HG02870 (cell line): ENCODE data around the gene PMIS2.
"Not testable (repeated sequence)": the region's sequence is repeated elsewhere in the genome, so short reads cannot be mapped to it uniquely, and the experiment has no call there.

ENCODE experiments used
- ATAC-seq: cut with Tn5 transposase; IDR thresholded peaks from one replicate; pipeline ENCODE4 v1.9.1; 2021; ENCODE audit warnings: mild to moderate bottlenecking, moderate library complexity; ENCODE audit not compliant: unreplicated experiment

The PMIS2 gene

DNA sequence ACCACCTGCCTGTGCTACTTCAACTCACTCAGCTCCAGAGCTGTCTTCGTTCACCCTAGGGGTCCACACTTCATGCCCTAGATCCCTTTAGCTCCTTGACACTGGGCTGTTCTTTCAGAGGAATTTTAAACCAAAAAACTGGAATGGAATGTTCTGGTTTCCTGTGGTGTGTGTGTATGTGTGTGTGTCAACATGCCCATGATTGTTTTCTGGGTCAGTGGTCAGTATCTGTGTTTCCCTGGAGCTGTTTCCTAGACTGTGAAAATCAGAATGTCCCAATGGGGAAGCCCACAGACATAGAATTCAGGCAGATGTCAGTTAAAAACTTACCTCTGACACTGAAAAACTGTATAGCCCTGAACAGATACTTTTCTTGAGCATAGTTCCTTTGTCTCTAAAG, 1.3 kb downstream of the PMIS2 start:
- no peak for ATAC-seq

DNA sequence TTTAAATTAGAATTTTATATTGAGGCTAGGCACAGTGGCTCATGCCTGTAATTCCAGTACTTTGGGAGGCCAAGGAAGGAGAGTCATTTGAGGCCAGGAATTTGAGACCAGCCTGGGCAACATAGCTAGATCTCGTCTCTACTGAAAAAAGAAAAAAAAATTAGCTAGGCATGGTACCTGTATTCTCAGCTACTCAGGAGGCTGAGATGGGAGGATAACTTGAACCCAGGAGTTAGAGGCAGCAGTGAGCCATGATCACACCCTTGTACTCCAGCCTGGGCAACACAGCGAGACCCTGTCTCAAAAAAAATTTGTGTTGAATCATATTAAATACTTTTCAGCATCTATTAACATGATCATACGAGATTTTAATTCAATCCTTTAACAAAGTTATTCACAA, 4.9 kb downstream of the PMIS2 start:
- ATAC-seq: no peak

DNA sequence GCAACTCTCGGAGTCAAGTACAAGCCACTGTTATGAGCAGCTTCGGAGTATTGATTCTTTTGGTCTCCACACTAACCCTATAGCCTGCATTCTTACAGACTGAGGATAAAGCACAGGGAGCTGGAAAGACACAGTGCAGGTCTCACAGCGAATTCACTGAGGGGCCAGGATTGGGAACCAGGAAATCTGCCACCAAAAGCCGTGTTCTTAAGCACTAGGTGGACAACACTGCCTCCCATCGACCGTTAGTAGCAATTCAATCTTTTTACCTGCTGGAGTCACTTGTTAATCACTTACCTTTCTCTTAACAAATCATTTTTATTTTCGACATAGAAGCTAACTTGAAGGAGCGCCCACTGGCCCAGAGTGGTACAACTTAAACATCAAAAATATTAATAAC, 6.3 kb downstream of the PMIS2 start:
- no peak for ATAC-seq

- not testable (repeated sequence) for ATAC-seq
Observed at GRCh38 chr19:35595026-35595425, 9.1 kb downstream of the PMIS2 start.

DNA sequence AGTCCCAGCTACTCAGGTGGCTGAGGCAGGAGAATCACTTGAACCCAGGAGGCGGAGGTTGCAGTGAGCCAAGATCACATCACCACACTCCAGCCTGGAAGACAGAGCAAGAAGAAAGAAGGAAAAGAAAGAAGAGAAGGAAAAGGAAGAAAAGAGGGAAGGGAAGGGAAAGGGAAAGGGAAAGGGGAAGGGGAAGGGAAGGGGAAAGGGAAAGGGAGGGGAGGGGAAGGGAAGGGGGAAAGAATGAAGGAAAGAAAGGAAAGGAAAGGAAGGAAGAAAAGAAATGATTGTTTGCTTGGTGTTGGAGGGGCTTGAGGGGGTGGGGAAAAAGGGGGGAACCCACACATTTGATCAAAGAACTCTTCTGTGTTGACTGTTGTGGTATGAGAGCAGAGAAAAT, 10.0 kb downstream of the PMIS2 start:
- no peak for ATAC-seq

DNA sequence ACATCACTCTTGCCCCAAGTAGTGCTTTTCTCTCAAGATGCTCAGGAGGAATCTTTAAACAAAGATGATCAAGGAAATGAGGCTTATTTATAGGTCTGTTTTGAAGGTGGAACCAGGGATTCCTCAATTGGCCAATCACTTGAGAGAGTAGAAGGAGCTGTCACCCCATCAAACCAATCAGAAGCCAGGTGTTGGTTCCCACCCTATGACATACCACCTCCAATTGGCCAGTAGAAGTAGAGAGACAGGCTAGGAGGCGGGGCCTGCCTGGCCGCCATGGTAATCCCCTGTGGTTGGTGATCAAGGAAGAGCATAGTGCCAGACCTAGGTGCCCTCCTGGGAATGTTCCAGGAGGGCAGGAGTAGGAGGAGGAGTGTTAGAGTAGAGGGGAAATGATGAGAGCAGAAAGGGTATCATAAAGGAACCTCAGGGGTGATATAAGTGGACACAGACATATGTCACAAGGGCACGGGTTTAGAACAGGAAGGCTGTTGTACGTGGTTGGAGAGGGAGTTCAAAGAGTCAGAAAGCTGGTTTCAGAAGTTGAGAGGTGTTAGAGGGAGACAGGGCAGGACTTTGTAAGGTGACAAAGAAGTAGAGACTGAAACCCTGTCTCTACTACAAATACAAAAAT, 10.5 kb downstream of the PMIS2 start:
- ATAC-seq: no peak

- ATAC-seq: no peak
Observed at GRCh38 chr19:35601971-35602370, 16.0 kb downstream of the PMIS2 start.

DNA sequence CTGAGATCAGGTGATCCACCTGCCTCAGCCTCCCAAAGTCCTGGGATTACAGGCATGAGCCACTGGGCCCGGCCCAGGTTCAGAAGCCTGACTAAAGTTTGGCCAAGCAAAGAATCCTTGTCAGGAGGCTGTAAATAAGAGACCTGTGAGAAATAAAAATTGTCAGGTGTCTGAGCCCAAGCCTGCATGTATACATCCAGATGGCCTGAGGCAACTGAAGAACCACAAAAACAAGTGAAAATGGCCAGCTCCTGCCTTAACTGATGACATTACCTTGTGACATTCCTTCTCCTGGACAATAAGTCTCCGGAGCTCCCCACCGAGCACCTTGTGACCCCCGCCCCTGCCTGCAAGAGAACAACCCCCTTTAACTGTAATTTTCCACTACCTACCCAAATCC, 18.5 kb downstream of the PMIS2 start:
- ATAC-seq: not testable (repeated sequence)

GRCh38 chr19:35607170-35607569, 21.2 kb downstream of the PMIS2 start:
- not testable (repeated sequence) for ATAC-seq

GRCh38 chr19:35607661-35608060, 21.7 kb downstream of the PMIS2 start:
- ATAC-seq: no peak

- no peak for ATAC-seq
Observed at GRCh38 chr19:35608251-35608650, 22.3 kb downstream of the PMIS2 start.

DNA sequence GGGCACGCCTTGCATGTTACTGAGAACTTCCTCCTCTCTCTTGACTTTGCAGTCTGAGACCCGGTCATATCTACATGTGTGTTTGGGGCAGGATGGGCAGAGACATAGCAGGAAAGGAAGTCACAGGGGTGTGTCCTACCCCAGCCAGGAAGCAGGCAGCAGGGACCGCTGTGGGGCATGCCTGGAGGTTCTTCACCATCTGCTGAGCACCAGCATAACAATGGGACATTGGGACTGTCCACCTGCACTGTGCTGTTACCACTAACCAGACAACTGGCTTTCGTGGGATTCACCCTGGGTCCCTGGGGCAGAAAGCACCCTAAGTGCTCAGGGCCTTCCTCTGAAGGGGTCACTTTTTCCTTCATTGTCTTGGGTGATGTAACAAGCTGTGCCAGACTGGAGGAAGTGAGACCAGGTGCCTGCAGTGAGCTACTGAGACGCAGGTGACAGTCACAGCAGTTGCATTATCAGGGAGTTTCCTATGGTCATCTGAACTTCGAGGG, 23.9 kb downstream of the PMIS2 start:
- ATAC-seq: no peak

DNA sequence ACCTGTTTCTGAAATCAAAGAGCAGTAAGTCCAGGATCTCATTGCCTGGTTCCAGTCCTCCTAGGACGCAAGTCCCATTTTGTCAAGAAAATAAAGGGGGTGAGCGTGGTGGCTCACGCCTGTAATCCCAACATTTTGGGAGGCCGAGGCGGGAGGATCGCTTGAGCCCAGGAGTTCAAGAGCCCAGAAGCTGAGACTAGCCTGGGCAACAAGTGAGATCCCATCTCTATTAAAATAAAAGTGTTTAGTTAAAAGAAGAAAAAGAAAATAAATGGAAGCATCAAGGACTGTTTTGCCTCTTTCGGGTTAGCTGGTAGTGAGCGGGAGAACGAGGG, 26.2 kb downstream of the PMIS2 start:
- ATAC-seq: no peak

DNA sequence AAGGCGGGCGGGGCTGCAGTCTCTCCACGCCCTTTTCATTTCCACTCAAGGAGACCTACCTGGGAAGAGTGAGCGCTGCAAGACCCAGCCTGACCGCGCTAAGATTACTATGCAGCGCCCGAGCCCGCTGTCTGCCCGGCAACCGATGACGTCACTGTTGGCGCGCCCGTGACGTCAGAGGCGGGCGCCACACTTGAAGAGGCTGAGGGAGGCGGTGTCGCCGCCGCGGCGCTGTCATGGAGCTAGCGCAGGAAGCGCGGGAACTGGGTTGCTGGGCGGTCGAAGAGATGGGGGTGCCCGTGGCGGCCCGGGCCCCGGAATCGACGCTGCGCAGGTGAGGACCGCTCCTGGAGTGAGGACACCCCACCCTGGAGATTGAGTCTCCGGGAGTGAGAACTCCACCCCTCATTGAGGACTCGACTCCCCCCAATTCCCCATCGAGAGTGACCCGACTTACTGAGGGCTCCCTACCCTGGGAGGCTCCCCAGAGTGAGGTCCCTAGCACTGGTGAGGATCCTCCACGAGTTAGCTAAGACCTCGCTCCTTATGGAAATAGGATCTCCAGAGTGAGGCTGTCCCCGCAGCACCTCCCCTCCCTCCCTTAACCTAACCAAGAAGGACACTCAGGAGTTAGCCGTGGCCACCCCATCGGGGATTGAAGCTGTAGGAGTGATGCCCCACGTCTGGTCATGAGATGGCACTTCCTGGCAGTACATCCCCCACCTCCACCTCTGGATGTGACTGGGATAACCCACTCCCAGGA, 26.8 kb downstream of the PMIS2 start, which contains the start of gene HAUS5:
HAUS5 (plus strand) TSS at position 177 of the 763 bp plus-strand sequence; CDS start at position 237, 60 bp downstream.
- no peak for ATAC-seq

DNA sequence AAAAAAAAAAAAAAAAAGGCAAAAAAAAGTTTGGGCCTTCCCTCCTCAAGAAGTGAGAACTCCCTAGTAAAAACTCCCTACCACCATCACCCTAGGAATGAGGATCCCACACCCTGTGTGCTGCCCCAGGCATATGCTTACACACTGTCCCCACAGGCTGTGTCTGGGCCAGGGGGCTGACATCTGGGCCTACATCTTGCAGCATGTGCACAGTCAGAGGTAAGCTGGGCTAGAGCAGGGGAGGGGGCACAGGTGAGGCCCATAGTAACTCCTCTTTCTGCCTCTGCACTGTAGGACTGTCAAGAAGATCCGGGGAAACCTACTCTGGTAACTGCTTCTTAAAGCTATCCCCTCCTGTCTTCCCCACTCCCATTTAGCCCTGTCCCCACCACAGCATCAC, 27.6 kb downstream of the PMIS2 start:
- no peak for ATAC-seq

DNA sequence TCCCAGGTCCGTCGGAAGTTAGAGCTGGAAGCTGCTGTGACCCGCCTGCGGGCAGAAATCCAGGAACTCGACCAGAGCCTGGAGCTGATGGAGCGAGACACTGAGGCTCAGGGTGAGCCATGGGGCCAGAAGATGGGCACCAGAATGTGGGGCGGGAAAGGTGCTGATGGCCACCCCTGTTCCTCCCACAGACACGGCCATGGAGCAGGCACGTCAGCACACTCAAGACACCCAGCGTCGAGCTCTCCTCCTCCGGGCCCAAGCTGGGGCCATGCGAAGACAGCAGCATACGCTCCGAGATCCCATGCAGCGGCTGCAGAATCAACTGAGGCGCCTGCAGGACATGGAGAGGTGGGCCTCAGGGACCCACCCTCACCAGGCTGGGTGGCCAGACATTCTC, 29.1 kb downstream of the PMIS2 start:
- no peak for ATAC-seq

GRCh38 chr19:35618857-35619256, 32.9 kb downstream of the PMIS2 start:
- no peak for ATAC-seq

GRCh38 chr19:35619290-35619923, 33.4 kb downstream of the PMIS2 start:
- ATAC-seq: no peak

- no peak for ATAC-seq
Observed at GRCh38 chr19:35620001-35620400, 34.0 kb downstream of the PMIS2 start.

DNA sequence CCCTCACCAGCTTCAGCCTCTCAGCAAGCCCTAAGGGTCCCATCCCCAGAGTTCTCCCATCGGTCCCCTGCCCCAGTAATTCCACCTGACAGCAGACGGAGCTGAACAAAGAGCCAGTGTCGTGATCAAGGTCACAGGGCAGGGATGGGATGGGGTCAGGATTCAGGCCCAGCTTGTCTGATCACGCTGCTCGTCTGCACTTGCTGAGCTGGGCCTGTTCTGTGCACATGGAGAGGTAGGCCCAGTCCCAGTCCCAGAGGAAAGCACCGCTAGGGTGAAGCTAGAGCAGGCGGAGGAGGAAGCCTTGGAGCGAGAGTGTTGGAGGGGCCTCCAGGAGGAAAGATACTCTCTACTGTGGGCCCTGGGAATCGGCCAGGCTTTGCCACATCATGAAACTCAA, 35.7 kb downstream of the PMIS2 start:
- ATAC-seq: no peak

GRCh38 chr19:35622750-35623149, 36.8 kb downstream of the PMIS2 start:
- ATAC-seq: no peak
